OCI-M2 (cell line): ENCODE results near the gene IGSF22.

Experiments used
- DNase-seq: peaks from one replicate; lab custom pipeline; 2025; ENCODE audit not compliant: unreplicated experiment; lab: John Stamatoyannopoulos, UW

Gene IGSF22

DNA sequence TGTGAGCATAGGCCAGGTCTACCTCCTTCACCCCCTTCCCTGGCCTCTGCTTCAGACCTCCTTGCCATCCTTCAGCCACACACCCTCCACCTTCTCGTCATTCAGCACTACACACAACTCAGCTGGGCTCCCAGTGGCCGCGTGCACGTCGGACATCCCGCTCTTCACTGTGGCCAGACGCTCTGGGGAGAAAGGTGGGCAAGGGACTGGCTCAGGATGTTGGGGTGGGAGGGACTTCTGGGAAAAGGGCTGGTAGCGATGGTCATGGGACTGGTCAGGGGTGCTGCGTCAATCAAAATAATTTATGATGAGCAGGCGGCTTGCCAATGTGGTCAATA is 11.6 kb downstream of the IGSF22 start:
- DNase-seq = no peak

DNA sequence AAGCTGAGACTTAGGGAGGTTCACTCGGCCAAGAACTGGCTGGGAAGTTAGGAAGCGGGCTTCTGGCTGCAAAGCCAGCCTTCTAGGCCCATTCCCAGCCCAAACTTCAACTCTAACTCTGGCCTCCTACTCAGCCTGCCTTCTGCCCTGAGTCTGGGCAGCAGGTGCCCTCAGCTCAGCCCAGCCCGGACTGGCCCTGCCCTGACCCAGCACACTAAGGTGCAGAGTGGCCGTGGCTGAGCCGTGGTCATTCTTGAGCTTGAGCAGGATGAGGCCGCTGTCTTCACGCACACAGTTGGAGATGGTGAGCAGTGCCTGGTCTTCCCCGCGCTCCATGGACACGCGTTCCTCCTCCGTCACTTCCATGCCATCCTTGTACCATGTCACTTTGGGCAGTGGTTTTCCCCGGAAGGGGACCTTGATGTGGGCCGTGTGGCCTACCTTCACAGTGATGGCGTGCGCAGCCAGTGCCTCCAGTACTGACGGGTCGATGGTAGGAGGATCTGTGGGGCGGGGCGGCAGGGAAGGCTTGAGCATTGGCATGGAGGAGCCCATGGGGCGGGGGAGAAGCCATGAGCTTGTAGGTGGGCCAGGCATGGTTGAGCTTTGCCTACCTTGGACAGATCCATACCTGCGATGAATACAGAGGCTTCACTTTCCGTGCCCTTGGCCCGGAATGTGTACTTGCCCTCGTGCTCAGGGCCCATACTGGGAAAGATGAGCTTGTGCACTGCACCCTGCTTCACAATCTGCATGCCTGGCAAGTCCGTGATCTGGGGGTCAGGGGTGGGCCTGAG is 12.1 kb downstream of the IGSF22 start:
- DNase-seq = no peak

DNA sequence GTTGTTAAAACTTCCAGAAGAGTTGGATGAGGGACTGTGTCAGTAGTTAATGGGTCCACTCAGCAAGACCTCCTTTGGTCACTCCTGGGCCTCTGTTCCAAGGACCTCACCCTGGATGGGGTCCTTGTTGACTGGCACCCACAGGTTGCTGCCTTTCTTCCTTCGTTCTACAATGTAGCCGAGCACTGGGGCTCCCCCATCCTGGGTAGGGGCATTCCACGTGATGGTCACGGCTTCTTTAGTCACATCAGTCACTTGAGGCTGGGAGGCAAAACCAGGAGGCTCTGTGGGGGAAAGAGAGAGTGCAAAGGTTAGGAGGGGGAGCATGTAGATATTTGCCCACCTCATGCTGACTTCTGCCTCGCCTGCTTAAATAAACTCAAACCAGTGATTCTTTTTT is 15.4 kb downstream of the IGSF22 start:
- DNase-seq = no peak

GRCh38 chr11:18709414-18709813 is 16.6 kb downstream of the IGSF22 start:
- DNase-seq = no peak

- DNase-seq = no peak
Observed at GRCh38 chr11:18707811-18708340, 18.1 kb downstream of the IGSF22 start.

- DNase-seq = no peak
Observed at GRCh38 chr11:18706330-18707243, 19.4 kb downstream of the IGSF22 start.

GRCh38 chr11:18705651-18706281 is 20.2 kb downstream of the IGSF22 start:
- no peak for DNase-seq

- DNase-seq = no peak
Observed at GRCh38 chr11:18704698-18705097, 21.3 kb downstream of the IGSF22 start.

- no peak for DNase-seq
Observed at GRCh38 chr11:18704045-18704645, 21.8 kb downstream of the IGSF22 start.

DNA sequence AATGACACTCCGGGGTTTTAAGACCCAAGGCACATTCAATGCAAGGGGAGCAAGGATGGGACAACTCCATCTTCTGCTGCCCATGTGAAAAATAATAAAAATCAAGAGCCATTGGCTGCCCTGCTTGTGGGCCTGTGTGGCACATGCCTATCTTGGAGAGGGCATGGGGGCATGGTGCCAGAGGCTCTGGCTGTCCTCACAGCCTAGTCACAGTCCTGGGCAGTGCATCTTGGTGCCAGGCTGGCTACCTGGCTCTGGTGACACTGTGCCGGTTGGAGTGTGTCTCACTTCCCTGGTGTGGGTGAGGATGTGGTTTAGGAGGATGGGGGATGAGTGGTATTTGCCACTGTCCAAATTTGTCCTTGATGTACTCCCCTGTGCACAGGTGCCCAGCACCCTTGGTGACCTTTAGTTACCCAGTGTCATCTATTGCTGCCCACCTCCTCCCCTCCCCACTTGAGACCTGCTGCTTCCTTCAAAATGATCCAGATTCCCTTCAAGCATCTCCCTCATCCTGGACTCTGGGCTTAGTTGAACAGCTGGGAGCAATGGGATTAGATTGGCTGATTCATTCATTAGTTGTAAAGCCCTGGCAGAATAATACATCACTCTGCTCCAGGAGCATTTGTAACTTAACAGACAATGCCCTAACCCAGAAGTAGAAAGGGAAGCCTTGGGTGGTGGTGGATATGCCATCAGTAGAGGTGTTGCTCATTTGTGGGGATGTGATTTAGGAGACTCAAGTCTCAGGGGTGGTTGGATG is 22.8 kb downstream of the IGSF22 start:
- no peak for DNase-seq

- no peak for DNase-seq
Observed at GRCh38 chr11:18701614-18702216, 24.3 kb downstream of the IGSF22 start.

DNA sequence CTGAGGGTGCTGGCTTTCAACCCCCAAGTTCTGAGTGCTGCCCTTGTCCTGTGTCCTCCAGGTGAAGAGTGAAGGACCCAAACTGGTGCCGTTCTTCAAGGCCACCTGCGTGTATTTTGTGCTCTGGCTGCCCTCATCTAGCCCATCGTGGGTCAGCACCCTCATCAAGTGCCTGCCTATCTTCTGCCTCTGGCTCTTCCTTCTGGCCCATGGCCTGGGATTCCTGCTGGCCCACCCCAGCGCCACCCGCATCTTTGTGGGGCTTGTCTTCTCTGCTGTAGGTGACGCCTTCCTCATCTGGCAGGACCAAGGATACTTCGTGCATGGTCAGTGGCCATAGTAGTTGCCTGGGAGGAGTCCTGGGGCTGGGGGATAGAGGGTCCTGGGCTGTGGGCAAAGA is 25.1 kb downstream of the IGSF22 start:
- no peak for DNase-seq

- no peak for DNase-seq
Observed at GRCh38 chr11:18700375-18700774, 25.6 kb downstream of the IGSF22 start.

DNA sequence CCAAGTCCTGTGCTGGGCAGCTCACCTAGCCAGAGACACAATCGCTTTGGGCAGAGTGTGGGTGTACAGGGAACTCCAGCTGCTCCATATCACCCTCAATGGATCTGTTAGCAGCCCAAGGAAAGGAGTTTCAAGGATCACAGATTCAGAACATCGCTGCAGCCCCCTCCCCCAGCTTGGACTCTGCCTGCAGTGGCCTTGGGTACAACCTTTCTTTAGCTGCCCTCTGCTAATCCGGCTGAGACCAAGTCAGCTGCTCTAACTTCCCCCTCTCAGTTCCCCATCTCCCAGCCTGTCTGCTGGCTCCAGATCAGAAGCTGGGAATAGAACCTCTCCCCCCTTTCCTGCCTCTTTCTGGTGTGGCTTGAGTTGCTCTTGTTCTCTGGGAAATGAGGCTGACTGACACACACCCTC is 26.1 kb downstream of the IGSF22 start:
- no peak for DNase-seq

DNA sequence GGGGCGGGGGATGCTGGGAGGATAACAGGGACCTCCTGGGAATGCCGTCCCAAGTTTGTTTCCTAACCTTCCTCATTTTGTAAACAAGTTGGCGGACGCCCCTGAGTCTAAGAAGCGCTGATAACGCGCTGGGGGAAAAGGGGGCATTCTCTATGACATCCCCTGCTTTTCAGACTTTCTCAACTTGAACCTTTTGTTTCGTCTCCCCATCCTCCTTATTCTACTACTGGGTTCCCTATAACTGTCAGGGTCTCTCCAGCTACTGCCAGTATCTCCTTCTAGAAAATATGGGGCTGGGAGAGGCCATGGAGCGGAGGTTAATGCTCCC is 26.8 kb downstream of the IGSF22 start:
- no peak for DNase-seq

- DNase-seq = no peak
Observed at GRCh38 chr11:18698341-18699268, 27.4 kb downstream of the IGSF22 start, which contains the start of gene TMEM86A. Gene TMEM86A, plus strand, starts transcription at chr11:18698779. Its CDS starts 108 bp downstream, at chr11:18698887.

DNA sequence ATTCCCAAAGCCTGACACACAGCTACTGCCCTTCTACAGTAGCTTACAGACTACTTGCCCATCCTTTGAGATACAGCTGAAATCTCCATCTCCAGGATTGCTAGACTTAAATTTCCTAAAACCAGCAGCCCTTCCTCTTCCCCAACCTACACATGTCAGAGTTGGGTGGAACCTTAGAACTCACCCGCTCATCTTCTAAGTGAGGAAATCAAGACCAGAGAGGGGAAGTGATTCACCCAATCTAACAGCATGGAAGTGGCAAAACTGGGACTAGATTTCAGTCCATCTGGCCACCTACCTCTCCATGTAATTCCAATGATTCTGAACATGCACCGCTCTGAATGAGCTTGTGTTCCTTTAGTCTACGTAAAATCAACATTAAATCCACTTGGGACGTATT is 28.4 kb downstream of the IGSF22 start:
- DNase-seq = no peak

GRCh38 chr11:18696638-18697225 is 29.3 kb downstream of the IGSF22 start:
- DNase-seq = no peak
